ENCODE measurements around the gene FAM222B.

Gene FAM222B

DNA sequence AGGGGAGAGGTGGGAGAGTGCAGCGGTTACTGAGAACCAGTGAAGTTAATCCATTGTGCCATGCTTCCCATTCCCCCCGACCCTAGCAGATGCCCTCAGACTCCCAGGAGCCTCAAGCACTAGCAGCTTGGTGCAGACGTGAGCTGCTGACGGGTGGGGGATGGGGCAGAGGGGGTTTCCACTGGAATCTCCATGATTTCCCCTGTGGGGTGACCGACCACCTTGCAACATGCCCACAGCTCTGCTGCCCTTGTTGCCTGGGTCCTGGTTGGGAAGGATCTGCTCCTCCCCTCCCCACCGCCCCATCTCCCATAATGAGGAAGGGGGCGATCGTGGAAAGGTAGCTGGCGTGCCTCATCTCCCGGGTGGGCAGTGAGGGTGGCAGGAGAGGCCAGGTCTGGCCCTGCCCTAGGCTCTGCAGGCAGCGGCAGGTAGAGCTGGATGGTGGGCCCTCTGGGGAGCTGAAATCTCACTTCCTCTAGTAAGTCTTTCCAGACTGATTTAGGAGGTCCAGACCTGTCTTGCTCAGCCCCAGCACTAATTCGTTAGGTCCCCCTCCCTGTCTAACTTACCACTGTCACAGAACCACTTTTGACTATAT, 45.4 kb upstream of the FAM222B start:
- no peak overlapping the region for H3K4me3 ChIP-seq (ENCODE audit: low read depth, low read length)
- no peak for TF ChIP-seq MYC (IDR thresholded peaks at IDR 0.05; ENCODE audit: low read depth, low read length)
- TF ChIP-seq, protein P1, sequence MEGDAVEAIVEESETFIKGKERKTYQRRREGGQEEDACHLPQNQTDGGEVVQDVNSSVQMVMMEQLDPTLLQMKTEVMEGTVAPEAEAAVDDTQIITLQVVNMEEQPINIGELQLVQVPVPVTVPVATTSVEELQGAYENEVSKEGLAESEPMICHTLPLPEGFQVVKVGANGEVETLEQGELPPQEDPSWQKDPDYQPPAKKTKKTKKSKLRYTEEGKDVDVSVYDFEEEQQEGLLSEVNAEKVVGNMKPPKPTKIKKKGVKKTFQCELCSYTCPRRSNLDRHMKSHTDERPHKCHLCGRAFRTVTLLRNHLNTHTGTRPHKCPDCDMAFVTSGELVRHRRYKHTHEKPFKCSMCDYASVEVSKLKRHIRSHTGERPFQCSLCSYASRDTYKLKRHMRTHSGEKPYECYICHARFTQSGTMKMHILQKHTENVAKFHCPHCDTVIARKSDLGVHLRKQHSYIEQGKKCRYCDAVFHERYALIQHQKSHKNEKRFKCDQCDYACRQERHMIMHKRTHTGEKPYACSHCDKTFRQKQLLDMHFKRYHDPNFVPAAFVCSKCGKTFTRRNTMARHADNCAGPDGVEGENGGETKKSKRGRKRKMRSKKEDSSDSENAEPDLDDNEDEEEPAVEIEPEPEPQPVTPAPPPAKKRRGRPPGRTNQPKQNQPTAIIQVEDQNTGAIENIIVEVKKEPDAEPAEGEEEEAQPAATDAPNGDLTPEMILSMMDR (IDR thresholded peaks at IDR 0.05; ENCODE audit: low read depth, low read length): no peak
- no peak for DNase-seq (ENCODE audit: low read depth)

DNA sequence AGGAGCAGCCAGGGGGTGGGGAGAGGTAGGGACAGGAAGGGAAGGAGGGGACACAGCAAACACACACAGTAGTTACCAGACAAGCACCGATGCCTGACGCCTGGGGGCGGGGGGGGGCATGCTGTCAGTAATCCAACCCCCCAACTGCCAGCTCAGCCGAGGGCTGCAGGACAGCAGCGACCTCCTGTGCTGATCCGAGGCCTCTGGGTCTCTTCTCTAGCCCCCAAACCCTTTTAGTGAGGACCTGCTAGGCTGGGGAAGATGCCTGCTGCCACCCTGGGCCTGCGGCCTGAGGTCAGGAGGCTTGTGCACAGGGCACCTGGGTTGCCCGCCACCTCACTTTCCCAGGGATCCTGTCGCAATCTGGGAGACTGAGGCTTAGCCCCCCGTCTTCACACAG, 43.4 kb upstream of the FAM222B start:
- TF ChIP-seq MAX (IDR thresholded peaks at IDR 0.05; ENCODE audit: low read depth, low read length) (no peak), MYC (IDR thresholded peaks at IDR 0.05; ENCODE audit: low read depth, low read length) (no peak), POLR2A (IDR thresholded peaks at IDR 0.05; ENCODE audit: extremely low read depth, insufficient read length) (no peak)
- TF ChIP-seq, protein P1 (IDR thresholded peaks at IDR 0.05; ENCODE audit: low read depth, low read length): no peak
- H3K4me3 ChIP-seq (ENCODE audit: low read depth, low read length): no peak overlapping the region
- no peak for DNase-seq (ENCODE audit: low read depth)

DNA sequence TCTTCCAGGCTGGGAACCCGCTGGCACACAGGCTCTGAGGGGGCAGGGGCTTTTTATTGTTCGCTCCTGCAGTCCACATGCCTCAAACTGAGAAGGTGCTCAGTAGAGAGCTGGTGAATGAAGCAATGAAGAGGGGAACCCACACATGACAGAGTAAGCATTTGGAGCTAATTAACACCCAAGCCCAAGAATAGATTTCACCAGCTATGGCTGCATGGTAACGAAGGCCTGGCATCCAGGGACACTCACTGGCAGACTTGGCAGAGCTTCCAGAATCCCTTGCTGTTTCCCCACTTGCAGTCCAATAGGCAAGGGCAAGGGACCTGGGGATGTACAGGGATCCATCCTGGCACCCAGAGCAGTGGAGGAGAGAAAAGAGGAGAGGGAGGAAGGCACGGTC, 42.8 kb upstream of the FAM222B start:
- TF ChIP-seq POLR2A (IDR thresholded peaks at IDR 0.05; ENCODE audit: extremely low read depth, insufficient read length) (no peak), MYC (IDR thresholded peaks at IDR 0.05; ENCODE audit: low read depth, low read length) (no peak), MAX (IDR thresholded peaks at IDR 0.05; ENCODE audit: low read depth, low read length) (no peak)
- TF ChIP-seq, protein P1 (IDR thresholded peaks at IDR 0.05; ENCODE audit: low read depth, low read length): no peak
- no peak for DNase-seq (ENCODE audit: low read depth)
- no peak overlapping the region for H3K4me3 ChIP-seq (ENCODE audit: low read depth, low read length)

GRCh38 chr17:28883967-28884702, 41.5 kb upstream of the FAM222B start:
- TF ChIP-seq MYC (IDR thresholded peaks at IDR 0.05; ENCODE audit: low read depth, low read length) (no peak), MAX (IDR thresholded peaks at IDR 0.05; ENCODE audit: low read depth, low read length) (no peak), POLR2A (IDR thresholded peaks at IDR 0.05; ENCODE audit: extremely low read depth, insufficient read length) (no peak)
- TF ChIP-seq, protein P1 (IDR thresholded peaks at IDR 0.05; ENCODE audit: low read depth, low read length): no peak
- H3K4me3 ChIP-seq (ENCODE audit: low read depth, low read length): no peak overlapping the region
- DNase-seq (ENCODE audit: low read depth): no peak

DNA sequence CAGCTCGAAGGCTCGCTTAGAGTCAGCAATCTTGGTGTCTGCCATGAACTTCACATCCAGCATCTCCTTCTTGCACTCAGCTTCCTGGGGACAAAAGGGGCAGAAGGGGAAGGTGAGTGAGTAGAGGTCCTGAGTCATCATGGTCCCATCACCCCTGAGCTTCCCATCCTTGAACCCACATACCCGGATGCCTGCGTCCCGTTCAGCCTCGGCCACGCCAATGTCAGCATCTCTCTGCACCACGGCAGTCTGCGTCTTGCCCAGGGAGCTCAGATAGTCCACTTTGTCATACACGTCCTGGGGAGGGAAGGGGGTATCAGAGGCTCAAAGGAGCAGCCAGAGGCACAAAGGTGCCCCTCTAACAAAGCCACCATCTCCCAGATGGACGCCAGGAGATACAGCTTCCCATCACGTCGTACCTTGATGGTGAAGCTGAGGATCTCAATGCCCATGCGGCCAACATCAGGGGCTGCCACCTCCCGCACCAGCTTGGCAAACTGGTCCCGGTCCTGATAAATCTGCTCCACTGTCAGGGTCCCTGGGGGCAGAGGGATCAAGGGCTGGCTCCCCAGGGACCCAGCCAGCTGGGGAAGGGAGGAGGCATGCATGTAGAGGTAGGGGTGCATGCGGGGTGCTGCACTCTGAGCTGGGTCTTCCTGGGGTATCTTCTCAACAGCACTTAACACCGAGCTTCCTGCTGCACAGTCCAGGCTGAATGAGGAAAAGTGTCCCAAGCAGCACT, 39.7 kb upstream of the FAM222B start:
- DNase-seq (ENCODE audit: low read depth): no peak
- no peak overlapping the region for H3K4me3 ChIP-seq (ENCODE audit: low read depth, low read length)
- TF ChIP-seq MYC (IDR thresholded peaks at IDR 0.05; ENCODE audit: low read depth, low read length) (no peak), POLR2A (IDR thresholded peaks at IDR 0.05; ENCODE audit: extremely low read depth, insufficient read length) (no peak), MAX (IDR thresholded peaks at IDR 0.05; ENCODE audit: low read depth, low read length) (no peak)
- TF ChIP-seq, protein P1 (IDR thresholded peaks at IDR 0.05; ENCODE audit: low read depth, low read length): no peak
